Right lobe of liver (tissue), 4 donors: ENCODE data around the gene TTC28.

Source experiments
- POLR2A ChIP-seq: fragments of 450-650 bp; IDR thresholded peaks from one replicate; pipeline ENCODE4 v1.6.1; 2017; ENCODE audit warnings: antibody characterized with exemption, mild to moderate bottlenecking
- TF ChIP-seq, protein P1 (sequence below), 4 donors: fragments of 200-600 bp in 3 of 4; fragments of 450-650 bp in 1 of 4; IDR thresholded peaks; one replicate each; pipeline versions ENCODE4 v1.5.1 to v1.8.0; 2016 to 2022; ENCODE audit warnings: antibody characterized with exemption in 4 of 4, mild to moderate bottlenecking in 2 of 4
- donor health status: DM: no; HTN: no; CAD: no.
- donor health status: DM: no; HTN: no; CAD: no.
- donor health status: DM: no; HTN: yes; CAD: no.

GRCh38 chr22:28137036-28137435, 542.6 kb downstream of the TTC28 start:
- TF ChIP-seq, protein P1, sequence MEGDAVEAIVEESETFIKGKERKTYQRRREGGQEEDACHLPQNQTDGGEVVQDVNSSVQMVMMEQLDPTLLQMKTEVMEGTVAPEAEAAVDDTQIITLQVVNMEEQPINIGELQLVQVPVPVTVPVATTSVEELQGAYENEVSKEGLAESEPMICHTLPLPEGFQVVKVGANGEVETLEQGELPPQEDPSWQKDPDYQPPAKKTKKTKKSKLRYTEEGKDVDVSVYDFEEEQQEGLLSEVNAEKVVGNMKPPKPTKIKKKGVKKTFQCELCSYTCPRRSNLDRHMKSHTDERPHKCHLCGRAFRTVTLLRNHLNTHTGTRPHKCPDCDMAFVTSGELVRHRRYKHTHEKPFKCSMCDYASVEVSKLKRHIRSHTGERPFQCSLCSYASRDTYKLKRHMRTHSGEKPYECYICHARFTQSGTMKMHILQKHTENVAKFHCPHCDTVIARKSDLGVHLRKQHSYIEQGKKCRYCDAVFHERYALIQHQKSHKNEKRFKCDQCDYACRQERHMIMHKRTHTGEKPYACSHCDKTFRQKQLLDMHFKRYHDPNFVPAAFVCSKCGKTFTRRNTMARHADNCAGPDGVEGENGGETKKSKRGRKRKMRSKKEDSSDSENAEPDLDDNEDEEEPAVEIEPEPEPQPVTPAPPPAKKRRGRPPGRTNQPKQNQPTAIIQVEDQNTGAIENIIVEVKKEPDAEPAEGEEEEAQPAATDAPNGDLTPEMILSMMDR (IDR thresholded peaks at IDR 0.05) = no peak
- no peak for TF ChIP-seq POLR2A
